HepG2 (cell line): ENCODE results near the gene UBL7. TPM values are rescaled to one million over a fixed set of nuclear protein-coding genes. Genes with fewer than 3 reads are reported as not detected.
A peak's percentile ranks its signal among the peaks of the same experiment; 100 is the strongest.

Experiments
- ATRX ChIP-seq: sonication (generic); formaldehyde crosslinking; IDR thresholded peaks from 2 replicates; pipeline ENCODE4 v1.4.0; 2020; ENCODE audit warnings: missing genetic modification reagents, borderline replicate concordance
- BORCS8-MEF2B ChIP-seq: sonication (generic); formaldehyde crosslinking; IDR thresholded peaks from 2 replicates; pipeline ENCODE4 v1.8.0; 2022; ENCODE audit warnings: mild to moderate bottlenecking, missing genetic modification reagents
- CBX1 ChIP-seq: IDR thresholded peaks from one replicate; pipeline ENCODE4 v1.6.1; 2016; ENCODE audit warnings: antibody characterized with exemption, low read depth
- FOXO1 ChIP-seq: sonication (generic); formaldehyde crosslinking; IDR thresholded peaks from 2 replicates; pipeline ENCODE4 v1.4.0; 2020; ENCODE audit warnings: missing genetic modification reagents
- HIC2 ChIP-seq: sonication (generic); formaldehyde crosslinking; IDR thresholded peaks from 2 replicates; pipeline ENCODE4 v1.9.0; 2022; ENCODE audit warnings: low read depth, missing genetic modification reagents
- IKZF1 ChIP-seq: fragments of 450-650 bp; IDR thresholded peaks from 2 replicates; pipeline ENCODE4 v1.7.1; 2016
- LRRFIP1 ChIP-seq: sonication (generic); formaldehyde crosslinking; conservative IDR thresholded peaks from 2 replicates; pipeline ENCODE4 v1.4.0; 2020; ENCODE audit warnings: missing genetic modification reagents
- MAZ ChIP-seq, 2 experiments: sonication (generic) in 1 of 2; formaldehyde crosslinking in 1 of 2; IDR thresholded peaks; 2 replicates each; pipeline versions ENCODE4 v1.5.0 to v1.6.1; 2012 to 2020; ENCODE audit warnings: low read depth in 2 of 2, mild to moderate bottlenecking in 2 of 2, borderline replicate concordance in 1 of 2, improper control_type of control experiment in 1 of 2, low read length in 1 of 2, missing genetic modification reagents in 1 of 2, moderate library complexity in 1 of 2
- MBD4 ChIP-seq: IDR thresholded peaks from 2 replicates; pipeline ENCODE4 v1.6.1; 2012; ENCODE audit warnings: low read length, inconsistent platforms, borderline replicate concordance
- MTF2 ChIP-seq: sonication (generic); formaldehyde crosslinking; IDR thresholded peaks from 2 replicates; pipeline ENCODE4 v1.5.0; 2020; ENCODE audit warnings: missing genetic modification reagents, borderline replicate concordance
- NFATC3 ChIP-seq: sonication (generic); formaldehyde crosslinking; IDR thresholded peaks from 2 replicates; pipeline ENCODE4 v1.5.1; 2020; ENCODE audit warnings: mild to moderate bottlenecking, missing genetic modification reagents
- NONO ChIP-seq, 2 experiments: fragments of 450-650 bp in 1 of 2; sonication (generic) in 1 of 2; formaldehyde crosslinking in 1 of 2; IDR thresholded peaks in 1 of 2; conservative IDR thresholded peaks in 1 of 2; 2 replicates each; pipeline versions ENCODE4 v1.6.1 to v1.8.0; 2017 to 2022; ENCODE audit warnings: mild to moderate bottlenecking in 1 of 2, missing genetic modification reagents in 1 of 2, moderate library complexity in 1 of 2
- SMYD3 ChIP-seq: sonication (generic); formaldehyde crosslinking; IDR thresholded peaks from 2 replicates; pipeline ENCODE4 v1.8.1; 2023; ENCODE audit warnings: mild to moderate bottlenecking, missing genetic modification reagents
- SNAPC2 ChIP-seq: sonication (generic); formaldehyde crosslinking; IDR thresholded peaks from 2 replicates; pipeline ENCODE4 v1.8.1; 2022; ENCODE audit warnings: mild to moderate bottlenecking, missing genetic modification reagents
- UBTF ChIP-seq: sonication (generic); formaldehyde crosslinking; IDR thresholded peaks from 2 replicates; pipeline ENCODE4 v1.4.0; 2020; ENCODE audit warnings: mild to moderate bottlenecking, missing genetic modification reagents
- ZFYVE20 ChIP-seq: sonication (generic); formaldehyde crosslinking; IDR thresholded peaks from 2 replicates; pipeline ENCODE4 v1.8.0; 2023; ENCODE audit warnings: low read depth, mild to moderate bottlenecking, moderate library complexity, missing genetic modification reagents, borderline replicate concordance
- ZKSCAN1 ChIP-seq: fragments of 150-350 bp; IDR thresholded peaks from 2 replicates; pipeline ENCODE4 v1.6.1; 2014; ENCODE audit warnings: low read length
- ZNF101 ChIP-seq: sonication (generic); formaldehyde crosslinking; IDR thresholded peaks from 2 replicates; pipeline ENCODE4 v1.4.0; 2020; ENCODE audit warnings: mild to moderate bottlenecking, low read depth, missing genetic modification reagents, borderline replicate concordance
- ZNF496 ChIP-seq: sonication (generic); formaldehyde crosslinking; IDR thresholded peaks from 2 replicates; pipeline ENCODE4 v1.8.1; 2023; ENCODE audit warnings: mild to moderate bottlenecking, moderate library complexity, missing genetic modification reagents; ENCODE audit not compliant: insufficient replicate concordance
- ZNF75D ChIP-seq: sonication (generic); formaldehyde crosslinking; IDR thresholded peaks from 2 replicates; pipeline ENCODE4 v1.8.1; 2023; ENCODE audit warnings: missing genetic modification reagents, mild to moderate bottlenecking, borderline replicate concordance
- ZNF792 ChIP-seq: IDR thresholded peaks from 2 replicates; pipeline ENCODE4 v1.6.1; 2016
- ZSCAN29 ChIP-seq: sonication (generic); formaldehyde crosslinking; conservative IDR thresholded peaks from 2 replicates; pipeline ENCODE4 v1.4.0; 2020; ENCODE audit warnings: mild to moderate bottlenecking, missing genetic modification reagents
- polyA plus RNA-seq, 8 experiments: library from polyadenylated mRNA; depleted of rRNA in 3 of 8; stranded (reverse) in 7 of 8; unstranded in 1 of 8; fragments of >200 nt; fragmentation: Illumina TruSeq in 4 of 8; extraction: Trizol in 4 of 8; gene quantifications; 2 replicates each; pipeline versions ENCODE4 v1.2.1 to v1.2.3, GENCODE V29; 2011 to 2016; ENCODE audit warnings: low read depth in 4 of 8, missing spikeins in 1 of 8, mixed read lengths in 1 of 8; ENCODE audit not compliant: insufficient read depth in 1 of 8
- total RNA-seq, 5 experiments: library from RNA; depleted of rRNA; stranded (reverse); fragments of >200 nt; fragmentation: Illumina TruSeq; extraction: Trizol; gene quantifications; 2 replicates each; pipeline ENCODE4 v1.2.3, GENCODE V29; 2016; ENCODE audit warnings: low read depth in 1 of 5

UBL7 gene
- total and polyA plus RNA-seq, 2 of the 13 experiments (the other 11 are each of a cell fraction or from before 2014, with no cell fraction given): 55.0 to 63.5 TPM

GRCh38 chr15:74460871-74461846 is at the start of gene UBL7 (continued):
- no peak for TF ChIP-seq ZNF496
- TF ChIP-seq BORCS8-MEF2B: peak; percentile 88; the same call in 1 of the 2 replicates
- no peak for TF ChIP-seq ZNF101
- TF ChIP-seq MBD4: no peak
- no peak for TF ChIP-seq NONO (IDR thresholded peaks at IDR 0.05)
- TF ChIP-seq NONO (CRISPR knock-in tag; conservative IDR thresholded peaks at IDR 0.05): peak; percentile 93
- no peak for TF ChIP-seq IKZF1
- no peak for TF ChIP-seq SMYD3 (CRISPR knock-in tag)
- TF ChIP-seq UBTF (CRISPR knock-in tag): peak; percentile 90
- no peak; the same call in 1 of the 2 replicates for TF ChIP-seq NFATC3
- TF ChIP-seq ZKSCAN1: 0 out of 2 replicates have a peak, but pooled peaks have one; percentile 19
- no peak for TF ChIP-seq ATRX
- TF ChIP-seq FOXO1: peak; percentile 99
- peak; percentile 72 for TF ChIP-seq HIC2 (CRISPR knock-in tag)
- no peak for TF ChIP-seq ZFYVE20 (CRISPR knock-in tag)
- TF ChIP-seq MAZ (IDR thresholded peaks at IDR 0.05; ENCODE audit: borderline replicate concordance, low read depth, low read length): peak; percentile 68; the same call in 1 of the 2 replicates
- peak; percentile 84; the same call in 1 of the 2 replicates for TF ChIP-seq MAZ (CRISPR knock-in tag; IDR thresholded peaks at IDR 0.05; ENCODE audit: low read depth)
- peak; percentile 75 for TF ChIP-seq ZSCAN29
- no peak for TF ChIP-seq SNAPC2 (CRISPR knock-in tag)
- no peak for TF ChIP-seq ZNF75D (CRISPR knock-in tag)
- peak; percentile 52 for TF ChIP-seq ZNF792
- no peak for TF ChIP-seq MTF2
- peak; percentile 36 for TF ChIP-seq CBX1
- no peak for TF ChIP-seq LRRFIP1
